ENCODE data around the gene GNGT2. TPM values are rescaled to one million over a fixed set of nuclear protein-coding genes. Genes with fewer than 3 reads are reported as not detected.
"Not testable (repeated sequence)": the region's sequence is repeated elsewhere in the genome, so short reads cannot be mapped to it uniquely, and the experiment has no call there.

Gene GNGT2
- total RNA-seq, 1 donor from 2014 or later, result 16.8 TPM

GRCh38 chr17:49170711-49171110 lies 39.7 kb downstream of the GNGT2 start:
- H3K4me3 Mint-ChIP-seq (ENCODE audit: low read depth); H3K36me3 Mint-ChIP-seq (ENCODE audit: low read depth); H3K27ac Mint-ChIP-seq; DNase-seq (ENCODE audit: low spot score); intact Hi-C loops (cut with micrococcal nuclease); H3K4me1 Mint-ChIP-seq (ENCODE audit: low read depth): not testable (repeated sequence)
- Mint-ChIP-seq H3K9me3 (peaks cover 22% of the 10 kb centered on the region), H3K27me3 (ENCODE audit: low read depth) (peaks cover 43% of the 10 kb centered on the region)

GRCh38 chr17:49170216-49170615 lies 40.2 kb downstream of the GNGT2 start:
- no peaks in the 10 kb centered on the region for H3K4me1 Mint-ChIP-seq (ENCODE audit: low read depth)
- H3K27ac Mint-ChIP-seq, result no peak overlapping the region
- no peak overlapping the region for H3K4me3 Mint-ChIP-seq (ENCODE audit: low read depth)
- DNase-seq (ENCODE audit: low spot score), result no peak
- intact Hi-C loops (cut with micrococcal nuclease), result no loop called here
- peaks cover 17% of the 10 kb centered on the region for H3K9me3 Mint-ChIP-seq
- H3K36me3 Mint-ChIP-seq (ENCODE audit: low read depth), result no peaks in the 10 kb centered on the region
- peaks cover 44% of the 10 kb centered on the region for H3K27me3 Mint-ChIP-seq (ENCODE audit: low read depth)

GRCh38 chr17:49168706-49169105 lies 41.7 kb downstream of the GNGT2 start:
- Mint-ChIP-seq H3K4me3 (ENCODE audit: low read depth) (no peak overlapping the region), H3K27ac (no peak overlapping the region), H3K36me3 (ENCODE audit: low read depth) (no peaks in the 10 kb centered on the region), H3K9me3 (peaks cover 5% of the 10 kb centered on the region), H3K27me3 (ENCODE audit: low read depth) (peaks cover 43% of the 10 kb centered on the region), H3K4me1 (ENCODE audit: low read depth) (no peaks in the 10 kb centered on the region)
- no peak for DNase-seq (ENCODE audit: low spot score)
- intact Hi-C loops (cut with micrococcal nuclease), result no loop called here

GRCh38 chr17:49165143-49165542 lies 45.2 kb downstream of the GNGT2 start:
- H3K36me3 Mint-ChIP-seq (ENCODE audit: low read depth), result no peaks in the 10 kb centered on the region
- H3K27ac Mint-ChIP-seq, result no peak overlapping the region
- no peaks in the 10 kb centered on the region for H3K4me1 Mint-ChIP-seq (ENCODE audit: low read depth)
- DNase-seq (ENCODE audit: low spot score), result no peak
- intact Hi-C loops (cut with micrococcal nuclease), result no loop called here
- H3K9me3 Mint-ChIP-seq, result no peaks in the 10 kb centered on the region
- H3K4me3 Mint-ChIP-seq (ENCODE audit: low read depth), result no peak overlapping the region
- H3K27me3 Mint-ChIP-seq (ENCODE audit: low read depth), result peaks cover 33% of the 10 kb centered on the region

GRCh38 chr17:49162866-49163265 lies 47.5 kb downstream of the GNGT2 start:
- no peak overlapping the region for H3K4me3 Mint-ChIP-seq (ENCODE audit: low read depth)
- DNase-seq (ENCODE audit: low spot score), result no peak
- no peaks in the 10 kb centered on the region for H3K36me3 Mint-ChIP-seq (ENCODE audit: low read depth)
- H3K27ac Mint-ChIP-seq, result no peak overlapping the region
- no peaks in the 10 kb centered on the region for H3K9me3 Mint-ChIP-seq
- no peaks in the 10 kb centered on the region for H3K4me1 Mint-ChIP-seq (ENCODE audit: low read depth)
- intact Hi-C loops (cut with micrococcal nuclease), result no loop called here
- peaks cover 28% of the 10 kb centered on the region for H3K27me3 Mint-ChIP-seq (ENCODE audit: low read depth)

GRCh38 chr17:49157784-49158183 lies 52.6 kb downstream of the GNGT2 start:
- Mint-ChIP-seq H3K4me3 (ENCODE audit: low read depth) (no peak overlapping the region), H3K4me1 (ENCODE audit: low read depth) (no peaks in the 10 kb centered on the region), H3K36me3 (ENCODE audit: low read depth) (no peaks in the 10 kb centered on the region), H3K27me3 (ENCODE audit: low read depth) (peaks cover 17% of the 10 kb centered on the region), H3K9me3 (no peaks in the 10 kb centered on the region), H3K27ac (no peak overlapping the region)
- DNase-seq (ENCODE audit: low spot score), result no peak
- intact Hi-C loops (cut with micrococcal nuclease), result no loop called here

- no peak overlapping the region for H3K27ac Mint-ChIP-seq
- no peaks in the 10 kb centered on the region for H3K9me3 Mint-ChIP-seq
- DNase-seq (ENCODE audit: low spot score), result no peak
- H3K36me3 Mint-ChIP-seq (ENCODE audit: low read depth), result no peaks in the 10 kb centered on the region
- intact Hi-C loops (cut with micrococcal nuclease), result no loop called here
- no peak overlapping the region for H3K4me3 Mint-ChIP-seq (ENCODE audit: low read depth)
- no peaks in the 10 kb centered on the region for H3K4me1 Mint-ChIP-seq (ENCODE audit: low read depth)
- peaks cover 17% of the 10 kb centered on the region for H3K27me3 Mint-ChIP-seq (ENCODE audit: low read depth)
Observed at GRCh38 chr17:49156256-49156655, 54.1 kb downstream of the GNGT2 start.

Other genes starting within 250 kb of the GNGT2 start
- gene GIP, start 242.0 kb downstream of the GNGT2 start, total RNA-seq, result not detected in 2 replicates
- 0.09 and 0.32 TPM in 2 replicates for gene IGF2BP1, start 213.2 kb downstream of the GNGT2 start, total RNA-seq
- 0.02 TPM in 1 of 2 replicates, not detected in the other for gene B4GALNT2, start 77.8 kb downstream of the GNGT2 start, total RNA-seq
- gene ABI3, start 133 bp upstream of the GNGT2 start, total RNA-seq, result 28.5 and 30.0 TPM in 2 replicates
- gene PHOSPHO1, start 20.2 kb upstream of the GNGT2 start, total RNA-seq, result not detected in 2 replicates
- gene ZNF652, start 151.7 kb upstream of the GNGT2 start, total RNA-seq, result 4.3 and 5.4 TPM in 2 replicates
- gene PHB1, start 204.3 kb upstream of the GNGT2 start, total RNA-seq, result 335 and 339 TPM in 2 replicates

All from activated T-helper 2 cell treated with anti-CD3 and anti-CD28 coated beads, Interferon-gamma antibody, Interleukin-2, Interleukin-4, amounts not matched to agents 10 μg/mL and 5 μg/mL and 100 μg/mL, durations not matched to agents 14 hours and 24 hours and 36 hours (primary cell).